Stimulated activated CD4-positive, alpha-beta T cell treated with anti-CD3 and anti-CD28 coated beads, Interleukin-15, amount 100 ng/mL, for 24 hours (primary cell): ENCODE results near the gene ABTB2.

Experiments used
- DNase-seq: peaks from one replicate; pipeline ENCODE4 v3.0.0-alpha.2; 2020

The ABTB2 gene

GRCh38 chr11:34340653-34341052 is 17.2 kb downstream of the ABTB2 start:
- DNase-seq = no peak

GRCh38 chr11:34339149-34340064 is 18.4 kb downstream of the ABTB2 start:
- DNase-seq = no peak

- no peak for DNase-seq
Measured at GRCh38 chr11:34337016-34337415, 20.8 kb downstream of the ABTB2 start.

- no peak for DNase-seq
Measured at GRCh38 chr11:34335801-34336200, 22.0 kb downstream of the ABTB2 start.

GRCh38 chr11:34335331-34335730 is 22.5 kb downstream of the ABTB2 start:
- no peak for DNase-seq

- no peak for DNase-seq
Measured at GRCh38 chr11:34333787-34334186, 24.0 kb downstream of the ABTB2 start.

- no peak for DNase-seq
Measured at GRCh38 chr11:34332524-34332923, 25.3 kb downstream of the ABTB2 start.

- no peak for DNase-seq
Measured at GRCh38 chr11:34331736-34332135, 26.1 kb downstream of the ABTB2 start.

- no peak for DNase-seq
Measured at GRCh38 chr11:34331329-34331728, 26.5 kb downstream of the ABTB2 start.

- no peak for DNase-seq
Measured at GRCh38 chr11:34330653-34331052, 27.2 kb downstream of the ABTB2 start.

GRCh38 chr11:34329876-34330275 is 27.9 kb downstream of the ABTB2 start:
- DNase-seq = no peak

GRCh38 chr11:34328632-34328910 is 29.2 kb downstream of the ABTB2 start:
- no peak for DNase-seq

GRCh38 chr11:34327804-34328631 is 29.8 kb downstream of the ABTB2 start:
- DNase-seq = no peak

- DNase-seq = no peak
Measured at GRCh38 chr11:34324466-34324865, 33.3 kb downstream of the ABTB2 start.

- DNase-seq = no peak
Measured at GRCh38 chr11:34323601-34324000, 34.2 kb downstream of the ABTB2 start.

GRCh38 chr11:34318111-34319037 is 39.4 kb downstream of the ABTB2 start:
- DNase-seq = no peak

GRCh38 chr11:34317666-34318065 is 40.1 kb downstream of the ABTB2 start:
- DNase-seq = no peak

- DNase-seq = no peak
Measured at GRCh38 chr11:34317036-34317360, 40.8 kb downstream of the ABTB2 start.

- no peak for DNase-seq
Measured at GRCh38 chr11:34316347-34317035, 41.3 kb downstream of the ABTB2 start.

- no peak for DNase-seq
Measured at GRCh38 chr11:34315394-34315793, 42.4 kb downstream of the ABTB2 start.

GRCh38 chr11:34314936-34315335 is 42.9 kb downstream of the ABTB2 start:
- DNase-seq = no peak

- no peak for DNase-seq
Measured at GRCh38 chr11:34314176-34314575, 43.6 kb downstream of the ABTB2 start.

GRCh38 chr11:34313099-34313517 is 44.7 kb downstream of the ABTB2 start:
- peak; percentile 8 for DNase-seq
